ENCODE data around the gene SLC38A9.

DNA sequence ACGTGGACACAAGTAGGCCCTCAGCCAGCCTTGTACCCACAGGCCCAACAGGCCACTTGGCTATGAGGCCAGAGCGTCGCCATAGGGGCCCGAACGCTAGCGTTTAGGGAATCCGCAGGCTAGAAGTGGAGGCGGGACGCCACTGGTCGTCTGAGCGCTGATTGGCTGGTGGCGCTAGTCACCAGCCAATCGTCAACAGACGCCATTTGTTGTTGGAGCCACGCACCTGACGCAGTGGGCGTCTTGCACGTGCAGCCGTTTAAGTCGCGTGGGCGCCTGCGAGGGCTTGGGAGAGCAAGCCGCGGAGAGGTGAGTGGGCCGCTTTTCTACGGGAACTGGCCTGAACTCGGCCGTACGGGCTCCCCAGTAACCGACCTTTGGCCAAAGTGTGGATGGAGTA is 25.7 kb upstream of the SLC38A9 start, which contains the start of gene DDX4:
- TF ChIP-seq EZH2 (optimal IDR thresholded peaks at IDR 0.05; ENCODE audit: low read depth, low read length) = no peak
- TF ChIP-seq, protein P1, sequence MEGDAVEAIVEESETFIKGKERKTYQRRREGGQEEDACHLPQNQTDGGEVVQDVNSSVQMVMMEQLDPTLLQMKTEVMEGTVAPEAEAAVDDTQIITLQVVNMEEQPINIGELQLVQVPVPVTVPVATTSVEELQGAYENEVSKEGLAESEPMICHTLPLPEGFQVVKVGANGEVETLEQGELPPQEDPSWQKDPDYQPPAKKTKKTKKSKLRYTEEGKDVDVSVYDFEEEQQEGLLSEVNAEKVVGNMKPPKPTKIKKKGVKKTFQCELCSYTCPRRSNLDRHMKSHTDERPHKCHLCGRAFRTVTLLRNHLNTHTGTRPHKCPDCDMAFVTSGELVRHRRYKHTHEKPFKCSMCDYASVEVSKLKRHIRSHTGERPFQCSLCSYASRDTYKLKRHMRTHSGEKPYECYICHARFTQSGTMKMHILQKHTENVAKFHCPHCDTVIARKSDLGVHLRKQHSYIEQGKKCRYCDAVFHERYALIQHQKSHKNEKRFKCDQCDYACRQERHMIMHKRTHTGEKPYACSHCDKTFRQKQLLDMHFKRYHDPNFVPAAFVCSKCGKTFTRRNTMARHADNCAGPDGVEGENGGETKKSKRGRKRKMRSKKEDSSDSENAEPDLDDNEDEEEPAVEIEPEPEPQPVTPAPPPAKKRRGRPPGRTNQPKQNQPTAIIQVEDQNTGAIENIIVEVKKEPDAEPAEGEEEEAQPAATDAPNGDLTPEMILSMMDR (IDR thresholded peaks at IDR 0.05; ENCODE audit: low read length) = no peak
